Upper lobe of left lung (tissue), 6 donors: ENCODE results near the gene PELI2. TPM values are rescaled to one million over a fixed set of nuclear protein-coding genes. Genes with fewer than 3 reads are reported as not detected.

Experiments
- ATAC-seq, 2 donors: fragments of 200-7000 bp; cut with Tn5 transposase; one replicate each; pipeline ENCODE4 v1.9.1; 2022; ENCODE audit warnings: mild to moderate bottlenecking in 2 of 2, moderate library complexity in 2 of 2; ENCODE audit not compliant: low FRiP score in 2 of 2
- DNase-seq, 2 donors: peaks; one replicate each; pipeline ENCODE4 v3.0.0-alpha.2; 2019 to 2020
- H3K27ac ChIP-seq, 4 donors: fragments of 200-600 bp; sonication (generic); one replicate each; pipeline ENCODE4 v1.5.1; 2016 to 2019
- H3K27me3 ChIP-seq, 4 donors: fragments of 200-600 bp; sonication (generic); one replicate each; pipeline ENCODE4 v1.5.1; 2017 to 2019
- H3K36me3 ChIP-seq, 4 donors: fragments of 200-600 bp; sonication (generic); one replicate each; pipeline ENCODE4 v1.5.1; 2016 to 2019
- H3K4me1 ChIP-seq, 4 donors: fragments of 200-600 bp; sonication (generic); one replicate each; pipeline ENCODE4 v1.5.1; 2018 to 2019
- H3K4me3 ChIP-seq, 4 donors: fragments of 200-600 bp; sonication (generic); one replicate each; pipeline ENCODE4 v1.5.1; 2017 to 2019; ENCODE audit warnings: mild to moderate bottlenecking in 2 of 4, moderate library complexity in 1 of 4
- H3K9me3 ChIP-seq, 4 donors: fragments of 200-600 bp; sonication (generic); one replicate each; pipeline ENCODE4 v1.5.1; 2018 to 2019
- CTCF ChIP-seq, 6 experiments: fragments of 450-650 bp in 4 of 6; fragments of 200-600 bp in 2 of 6; sonication (generic) in 2 of 6; IDR thresholded peaks; one replicate each; pipeline ENCODE4 v1.5.1; 2016 to 2019; ENCODE audit warnings: antibody characterized with exemption in 6 of 6
- EP300 ChIP-seq, 4 donors: sonication (generic); formaldehyde crosslinking; IDR thresholded peaks; one replicate each; pipeline ENCODE4 v1.5.1; 2017; ENCODE audit warnings: antibody characterized with exemption in 4 of 4, control low read depth in 2 of 4
- POLR2A ChIP-seq, 4 donors: fragments of 450-650 bp; IDR thresholded peaks; one replicate each; pipeline ENCODE4 v1.5.1; 2016 to 2017; ENCODE audit warnings: antibody characterized with exemption in 4 of 4, mild to moderate bottlenecking in 2 of 4
- POLR2AphosphoS5 ChIP-seq, 2 donors: sonication (generic); formaldehyde crosslinking; IDR thresholded peaks; one replicate each; pipeline ENCODE4 v1.5.1; 2017; ENCODE audit warnings: antibody characterized with exemption in 2 of 2
- WGBS, 2 donors: methylation state at CpG; one replicate each; pipeline ENCODE4 v1.1.5; 2017 to 2018; 5-methylcytosine and 5-hydroxymethylcytosine counted together
- total RNA-seq, 6 donors: library from RNA; depleted of rRNA in 4 of 6; stranded (reverse); fragments of >200 nt in 4 of 6; gene quantifications; one replicate each; pipeline versions ENCODE4 v1.1.0 to v1.2.1, GENCODE V29; 2016 to 2021
- donor health status: DM: no; HTN: no; CAD: no; lungs with moderate emphysema.
- donor health status: DM: no; HTN: yes; CAD: no; lungs with severe emphysema.

The PELI2 gene
- total RNA-seq, 6 donors from 2014 or later = 9.0 to 21.6 (median 17.9) TPM

GRCh38 chr14:56107615-56108014, 10.6 kb upstream of the PELI2 start:
- Histone ChIP-seq H3K4me1 (no peaks in the 10 kb centered on the region), H3K36me3 (no peaks in the 10 kb centered on the region), H3K4me3 (no peak overlapping the region), H3K9me3 (no peaks in the 10 kb centered on the region), H3K27ac (no peak overlapping the region), H3K27me3 (no peaks in the 10 kb centered on the region)
- DNase-seq (no peak), ATAC-seq (no peak)
- no peak for TF ChIP-seq POLR2AphosphoS5 (IDR thresholded peaks at IDR 0.05)
- 68 to 81% methylated on average over 5 of the region's 5 CpGs for WGBS, 2 donors

- no peaks in the 10 kb centered on the region for H3K27me3 ChIP-seq
- no peak for ATAC-seq
- TF ChIP-seq POLR2AphosphoS5 (IDR thresholded peaks at IDR 0.05) (no peak), CTCF (IDR thresholded peaks at IDR 0.05) (no peak), EP300 (IDR thresholded peaks at IDR 0.05) (no peak)
- no peaks in the 10 kb centered on the region for H3K36me3 ChIP-seq
- 57 to 77% methylated on average over 1 of the region's 1 CpG for WGBS, 2 donors
- no peaks in the 10 kb centered on the region for H3K4me1 ChIP-seq
- H3K4me3 ChIP-seq = no peak overlapping the region
- no peak overlapping the region for H3K27ac ChIP-seq
- no peak for DNase-seq
- H3K9me3 ChIP-seq = no peaks in the 10 kb centered on the region
Observed at GRCh38 chr14:56108057-56108456, 10.2 kb upstream of the PELI2 start.

- DNase-seq (no peak), ATAC-seq (no peak)
- H3K4me1 ChIP-seq = peaks cover 4 to 17% (median 6%) of the 10 kb centered on the region in 4 donors
- H3K27ac ChIP-seq = no peak overlapping the region
- no peaks in the 10 kb centered on the region for H3K36me3 ChIP-seq
- no peak overlapping the region for H3K4me3 ChIP-seq
- no peaks in the 10 kb centered on the region for H3K9me3 ChIP-seq
- WGBS, 2 donors = 82 to 85% methylated on average over 2 of the region's 2 CpGs
- TF ChIP-seq POLR2AphosphoS5 (IDR thresholded peaks at IDR 0.05) (no peak), CTCF (IDR thresholded peaks at IDR 0.05) (no peak), EP300 (IDR thresholded peaks at IDR 0.05) (no peak), POLR2A (IDR thresholded peaks at IDR 0.05) (no peak)
- no peaks in the 10 kb centered on the region for H3K27me3 ChIP-seq
Observed at GRCh38 chr14:56112781-56113180, 5.4 kb upstream of the PELI2 start.

GRCh38 chr14:56115334-56115870, 2.8 kb upstream of the PELI2 start:
- no peaks in the 10 kb centered on the region for H3K27me3 ChIP-seq
- 89 to 95% methylated on average over 3 of the region's 3 CpGs for WGBS, 2 donors
- no peak for DNase-seq
- no peaks in the 10 kb centered on the region for H3K36me3 ChIP-seq
- H3K4me1 ChIP-seq = peaks cover 8 to 26% (median 14%) of the 10 kb centered on the region in 4 donors
- H3K9me3 ChIP-seq = no peaks in the 10 kb centered on the region
- H3K27ac ChIP-seq = peak overlapping the region in 1 of 4 donors; percentile 58
- TF ChIP-seq EP300 (IDR thresholded peaks at IDR 0.05) = no peak
- TF ChIP-seq CTCF (IDR thresholded peaks at IDR 0.05) = no peak
- TF ChIP-seq POLR2AphosphoS5 (IDR thresholded peaks at IDR 0.05) = no peak
- no peak for TF ChIP-seq POLR2A (IDR thresholded peaks at IDR 0.05)
- ATAC-seq = no peak
- H3K4me3 ChIP-seq = no peak overlapping the region

GRCh38 chr14:56115976-56116893, 2.0 kb upstream of the PELI2 start:
- 58 to 65% methylated on average over 8 of the region's 8 CpGs for WGBS, 2 donors

More at GRCh38 chr14:56115976-56116893, 2.0 kb upstream of the PELI2 start:
- Histone ChIP-seq H3K36me3 (no peaks in the 10 kb centered on the region), H3K9me3 (no peaks in the 10 kb centered on the region), H3K27ac (peak overlapping the region; percentile 30 to 92 (median 56)), H3K27me3 (no peaks in the 10 kb centered on the region), H3K4me1 (peaks cover 16 to 34% (median 21%) of the 10 kb centered on the region in 4 donors), H3K4me3 (no peak overlapping the region)
- ATAC-seq = no peak
- DNase-seq = peak in 1 of 2 donors; percentile 29
- no peak for TF ChIP-seq EP300 (IDR thresholded peaks at IDR 0.05)
- no peak for TF ChIP-seq CTCF (IDR thresholded peaks at IDR 0.05)
- TF ChIP-seq POLR2AphosphoS5 (IDR thresholded peaks at IDR 0.05) = no peak
- TF ChIP-seq POLR2A (IDR thresholded peaks at IDR 0.05) = no peak
